ENCODE results near the gene TUBB3.

TUBB3 gene

GRCh38 chr16:89921131-89921701, 1.9 kb upstream of the TUBB3 start:
- POLR2A ChIA-PET: interaction anchor here (0.9 to 2.7 kb wide), 4 partner anchors 9 to 47 kb away, joined by 3 to 22 read pairs (median 8); partner anchors contain the start of gene TCF25
- DNase-seq (ENCODE audit: low read depth, low spot score): no peak
- peak overlapping the region; percentile 43 for H3K4me3 ChIP-seq (ENCODE audit: low read depth, low read length)
- CTCF ChIA-PET: interaction anchor here (4.9 kb wide), 1 partner anchor 9 kb away, joined by 34 read pairs; no protein-coding TSS in a partner anchor
- no peak for TF ChIP-seq CTCF (IDR thresholded peaks at IDR 0.05; ENCODE audit: insufficient read depth, low read length, missing control alignments)

- DNase-seq (ENCODE audit: low read depth, low spot score): peak; percentile 71
- POLR2A ChIA-PET: interaction anchor here (0.9 to 2.7 kb wide), 9 partner anchors 10 to 101 kb away, joined by 3 to 22 read pairs (median 5); partner anchors contain the start of gene TCF25
- CTCF ChIA-PET: interaction anchor here (4.9 kb wide), 1 partner anchor 10 kb away, joined by 34 read pairs; no protein-coding TSS in a partner anchor
- H3K4me3 ChIP-seq (ENCODE audit: low read depth, low read length): peak overlapping the region; percentile 83
- no peak for TF ChIP-seq CTCF (IDR thresholded peaks at IDR 0.05; ENCODE audit: insufficient read depth, low read length, missing control alignments)
Observed at GRCh38 chr16:89921702-89922476, 1.3 kb upstream of the TUBB3 start.

GRCh38 chr16:89922477-89922883, 662 bp upstream of the TUBB3 start:
- ChIA-PET POLR2A (interaction anchor here (0.7 to 2.7 kb wide), 13 partner anchors 9 to 100 kb away, joined by 3 to 22 read pairs (median 4); partner anchors contain the start of gene TCF25), CTCF (interaction anchor here (1.1 to 4.9 kb wide), 2 partner anchors 11 to 44 kb away, joined by 3 to 34 read pairs; no protein-coding TSS in a partner anchor)
- peak; percentile 62 for DNase-seq (ENCODE audit: low read depth, low spot score)

GRCh38 chr16:89923640-89924296, 626 bp downstream of the TUBB3 start:
- ChIA-PET CTCF (interaction anchor here (1.1 to 4.9 kb wide), 3 partner anchors 12 to 45 kb away, joined by 3 to 34 read pairs (median 3); partner anchors contain the start of gene DEF8), POLR2A (interaction anchor here (0.6 to 2.7 kb wide), 6 partner anchors 9 to 113 kb away, joined by 3 to 22 read pairs (median 4); partner anchors contain the start of gene TCF25)
- no peak for DNase-seq (ENCODE audit: low read depth, low spot score)
- no peak for TF ChIP-seq CTCF (IDR thresholded peaks at IDR 0.05; ENCODE audit: insufficient read depth, low read length, missing control alignments)
- H3K4me3 ChIP-seq (ENCODE audit: low read depth, low read length): peak overlapping the region; percentile 83

More at GRCh38 chr16:89922477-89922883, 662 bp upstream of the TUBB3 start:
- TF ChIP-seq CTCF (IDR thresholded peaks at IDR 0.05; ENCODE audit: insufficient read depth, low read length, missing control alignments): no peak
- H3K4me3 ChIP-seq (ENCODE audit: low read depth, low read length): peak overlapping the region; percentile 83

- POLR2A ChIA-PET: interaction anchor here (1.3 to 1.7 kb wide), 2 partner anchors 9 to 16 kb away, joined by 3 to 4 read pairs; no protein-coding TSS in a partner anchor
- TF ChIP-seq CTCF (IDR thresholded peaks at IDR 0.05; ENCODE audit: insufficient read depth, low read length, missing control alignments): no peak
- no peak for DNase-seq (ENCODE audit: low read depth, low spot score)
- peak overlapping the region; percentile 83 for H3K4me3 ChIP-seq (ENCODE audit: low read depth, low read length)
- CTCF ChIA-PET: interaction anchor here (0.8 to 4.9 kb wide), 3 partner anchors 13 to 49 kb away, joined by 3 to 34 read pairs (median 3); partner anchors contain the start of gene DEF8
Observed at GRCh38 chr16:89924297-89924924, 1.3 kb downstream of the TUBB3 start.
